GM12873 (cell line): ENCODE results near the gene AGMAT.

Experiments used
- TF ChIP-seq, protein P1 (sequence below): IDR thresholded peaks from 2 replicates; pipeline ENCODE4 v1.5.1; 2012; ENCODE audit warnings: low read depth, mild to moderate bottlenecking, moderate library complexity, low read length, control low read depth; ENCODE audit not compliant: insufficient read depth; ENCODE audit errors: missing control alignments

The AGMAT gene

DNA sequence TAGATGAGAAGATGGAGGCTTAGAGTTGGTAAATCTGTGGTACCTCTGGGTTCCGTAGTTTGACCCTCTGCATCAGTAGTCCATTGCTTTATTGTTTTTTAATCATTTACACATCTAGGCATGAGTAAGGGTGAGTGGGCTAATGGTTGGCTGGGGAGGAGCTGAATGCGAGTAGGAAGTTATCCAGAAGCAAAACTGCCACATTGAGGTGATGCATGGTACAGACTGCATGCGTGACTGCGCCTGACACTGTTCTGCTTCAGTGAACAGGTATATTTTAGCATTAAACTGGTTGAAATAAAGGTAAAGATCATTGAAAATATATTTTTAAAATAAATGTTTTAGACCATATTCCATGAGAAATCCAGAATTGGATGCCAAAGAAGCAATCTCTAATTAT is 53.8 kb downstream of the AGMAT start:
- TF ChIP-seq, protein P1, sequence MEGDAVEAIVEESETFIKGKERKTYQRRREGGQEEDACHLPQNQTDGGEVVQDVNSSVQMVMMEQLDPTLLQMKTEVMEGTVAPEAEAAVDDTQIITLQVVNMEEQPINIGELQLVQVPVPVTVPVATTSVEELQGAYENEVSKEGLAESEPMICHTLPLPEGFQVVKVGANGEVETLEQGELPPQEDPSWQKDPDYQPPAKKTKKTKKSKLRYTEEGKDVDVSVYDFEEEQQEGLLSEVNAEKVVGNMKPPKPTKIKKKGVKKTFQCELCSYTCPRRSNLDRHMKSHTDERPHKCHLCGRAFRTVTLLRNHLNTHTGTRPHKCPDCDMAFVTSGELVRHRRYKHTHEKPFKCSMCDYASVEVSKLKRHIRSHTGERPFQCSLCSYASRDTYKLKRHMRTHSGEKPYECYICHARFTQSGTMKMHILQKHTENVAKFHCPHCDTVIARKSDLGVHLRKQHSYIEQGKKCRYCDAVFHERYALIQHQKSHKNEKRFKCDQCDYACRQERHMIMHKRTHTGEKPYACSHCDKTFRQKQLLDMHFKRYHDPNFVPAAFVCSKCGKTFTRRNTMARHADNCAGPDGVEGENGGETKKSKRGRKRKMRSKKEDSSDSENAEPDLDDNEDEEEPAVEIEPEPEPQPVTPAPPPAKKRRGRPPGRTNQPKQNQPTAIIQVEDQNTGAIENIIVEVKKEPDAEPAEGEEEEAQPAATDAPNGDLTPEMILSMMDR = no peak

DNA sequence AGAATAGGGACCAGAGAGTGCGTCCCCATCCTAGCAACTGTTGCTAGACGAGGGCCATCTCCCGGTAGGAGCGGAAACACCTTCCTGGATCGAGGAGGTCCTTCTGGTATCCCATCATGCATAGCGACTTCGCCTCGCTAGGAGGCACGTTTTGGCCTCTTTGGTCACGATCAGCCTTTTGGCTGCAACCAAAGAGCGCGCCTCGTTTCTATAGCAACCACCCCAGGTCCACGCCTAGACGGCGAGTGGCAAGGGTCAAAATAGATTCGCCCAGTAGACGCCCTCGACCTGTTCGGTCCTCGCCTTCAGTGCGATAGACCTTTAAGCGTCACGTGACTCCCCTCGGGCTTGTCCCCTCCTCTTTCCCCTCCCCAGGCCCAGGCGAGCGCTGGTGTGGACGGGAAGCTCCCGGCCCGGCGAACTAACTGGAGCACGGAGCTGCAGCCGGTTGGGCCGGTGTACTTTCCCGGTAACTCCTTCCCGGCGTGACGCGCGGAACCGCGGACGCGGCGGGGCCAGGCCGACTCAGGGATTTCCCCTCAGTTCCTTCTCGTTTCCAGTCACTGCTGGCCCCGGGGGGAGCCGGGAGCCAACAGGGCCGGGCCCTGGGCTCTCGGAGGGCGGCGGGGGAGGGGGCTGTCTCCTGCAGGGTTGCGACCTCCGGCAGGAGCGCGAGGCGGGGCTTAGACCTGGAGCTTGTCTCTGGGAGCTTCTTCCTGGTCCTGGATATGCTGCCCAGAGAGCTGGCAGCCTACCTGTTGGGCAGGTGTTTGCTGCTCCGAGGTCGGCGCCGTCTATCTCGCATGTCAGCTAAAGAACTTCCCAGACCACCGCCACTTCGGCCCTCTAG is 58.1 kb downstream of the AGMAT start, which contains the start of gene DNAJC16:
Gene DNAJC16, plus strand, starts transcription at position 359 of the 850 bp plus-strand sequence. CDS start 2,258 bp downstream, outside the sequence.
- TF ChIP-seq, protein P1 = peak; percentile 27

DNA sequence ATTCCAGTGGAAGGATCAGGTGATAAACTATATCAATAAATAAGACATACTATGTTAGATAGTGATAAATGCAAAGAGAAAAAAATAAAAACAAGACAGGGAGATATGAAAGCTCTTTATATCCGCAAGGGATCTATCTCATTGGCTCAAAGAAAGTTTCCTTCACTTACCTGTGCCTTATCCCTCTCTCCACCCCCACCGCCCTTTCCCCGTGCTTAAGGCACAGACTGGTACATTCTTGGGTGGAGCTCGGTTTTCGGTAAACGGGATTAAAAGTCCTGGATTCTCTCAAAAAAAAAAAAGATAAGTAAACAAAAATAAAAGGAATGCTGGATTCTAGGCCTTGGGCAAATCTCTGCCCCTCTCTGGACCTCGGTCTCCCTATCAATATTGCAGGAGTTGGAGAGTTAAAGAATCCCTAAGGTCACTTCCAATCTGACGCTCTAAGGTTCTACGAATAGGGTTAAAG is 58.8 kb downstream of the AGMAT start:
- TF ChIP-seq, protein P1 = no peak

DNA sequence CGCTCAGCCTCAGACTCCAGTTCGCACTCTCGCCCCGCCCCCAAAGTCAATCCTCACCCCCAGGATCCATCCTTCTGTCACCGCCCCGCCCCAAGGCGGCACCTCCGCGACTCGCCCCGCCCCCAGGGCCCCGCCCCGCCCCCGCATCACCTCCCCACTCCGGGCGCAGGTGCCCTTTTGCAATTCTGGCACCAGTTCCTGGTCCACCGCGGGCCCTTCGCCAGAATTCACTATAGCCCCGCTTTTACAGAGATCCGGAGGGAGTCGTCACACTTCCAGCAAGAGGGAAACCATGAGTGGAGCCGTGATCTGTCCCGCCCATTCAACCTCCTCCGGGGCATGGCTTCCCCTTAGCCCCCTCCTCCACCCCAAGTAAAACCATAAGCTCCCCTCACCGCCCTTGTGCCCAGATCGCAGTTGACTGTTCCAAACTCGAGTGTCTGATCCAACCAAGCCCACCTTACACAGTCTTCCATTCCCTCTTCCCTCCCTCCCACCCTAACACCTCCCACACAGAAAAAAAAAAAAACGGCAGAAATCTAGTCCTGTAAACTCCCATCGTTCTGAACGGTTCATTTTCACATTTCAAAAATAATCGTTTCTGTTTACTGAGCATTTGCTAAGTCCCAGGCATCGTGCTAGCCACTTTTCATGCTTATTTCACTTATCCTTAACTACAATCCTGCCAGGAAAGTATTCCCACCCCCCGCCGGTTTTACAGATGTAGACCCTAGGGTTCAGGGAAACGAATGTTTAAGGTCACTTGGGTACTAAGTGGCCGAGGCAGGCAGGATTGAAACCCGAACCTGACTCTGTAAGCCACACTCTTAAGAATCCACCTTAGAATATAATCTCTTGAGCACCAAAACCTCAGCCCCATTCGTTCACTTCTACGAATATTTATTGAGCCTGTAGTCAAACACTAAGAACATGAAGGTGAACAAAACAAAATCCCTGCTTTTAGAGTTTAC is 59.5 kb downstream of the AGMAT start:
- TF ChIP-seq, protein P1 = no peak

DNA sequence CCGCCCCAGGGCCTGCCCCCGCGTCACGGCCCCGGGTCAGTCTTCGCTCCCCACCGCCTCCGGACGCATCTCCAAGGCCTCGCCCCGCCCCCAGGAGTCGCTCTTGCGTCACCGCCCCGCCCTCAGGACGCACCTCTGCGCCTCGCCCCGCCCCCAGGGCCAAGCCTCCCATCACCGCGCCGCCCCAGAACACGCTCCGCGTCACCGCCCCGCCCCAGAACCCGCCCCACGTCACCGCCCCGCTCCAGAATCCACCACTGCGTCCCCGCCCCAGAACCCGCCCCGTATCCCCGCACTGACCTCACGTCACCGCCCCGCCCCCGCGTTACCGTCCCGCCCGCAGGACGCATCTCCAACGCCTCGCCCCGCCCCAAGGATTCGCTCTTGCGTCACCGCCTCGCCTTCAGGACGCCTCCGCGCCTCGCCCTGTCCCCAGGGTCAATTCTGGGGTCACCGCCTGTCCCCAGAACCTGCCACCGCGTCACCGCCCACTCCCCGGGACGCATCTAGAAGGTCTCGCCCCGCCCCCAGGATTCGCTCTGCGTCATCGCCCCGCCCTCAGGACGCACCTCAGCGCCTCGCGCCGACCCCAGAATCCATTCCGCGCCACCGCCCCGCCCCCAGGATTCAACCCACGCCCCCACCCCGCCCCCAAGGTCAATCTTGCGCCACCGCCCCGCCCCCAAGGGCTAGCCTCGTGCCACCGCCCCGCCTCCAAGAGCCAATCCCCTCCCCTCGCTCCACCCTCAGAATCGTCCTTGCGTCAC is 60.4 kb downstream of the AGMAT start:
- TF ChIP-seq, protein P1 = no peak

DNA sequence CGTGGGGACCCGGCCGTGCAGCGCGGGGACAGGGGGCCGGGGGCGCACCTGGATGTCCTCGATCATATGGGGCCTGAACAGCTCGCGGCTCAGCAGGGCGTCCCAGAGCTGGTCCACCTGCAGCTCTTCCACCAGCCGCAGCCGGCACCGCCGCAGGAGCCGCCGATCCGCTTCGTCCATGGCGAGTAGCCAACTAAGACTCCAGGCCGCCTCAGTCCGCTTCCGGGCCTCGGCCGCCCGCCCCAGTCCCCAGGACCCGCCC is 60.9 kb downstream of the AGMAT start, which contains the start of gene CASP9:
Gene CASP9, minus strand, starts transcription at position 195 of the 262 bp plus-strand sequence. Its CDS starts 15 bp downstream, at position 180.
- TF ChIP-seq, protein P1 = no peak
